ENCODE results near the gene RNU6-9. TPM values are rescaled to one million over a fixed set of nuclear protein-coding genes. Genes with fewer than 3 reads are reported as not detected.

Gene RNU6-9
- total RNA-seq, 1 experiment from 2014 or later, result not detected

DNA sequence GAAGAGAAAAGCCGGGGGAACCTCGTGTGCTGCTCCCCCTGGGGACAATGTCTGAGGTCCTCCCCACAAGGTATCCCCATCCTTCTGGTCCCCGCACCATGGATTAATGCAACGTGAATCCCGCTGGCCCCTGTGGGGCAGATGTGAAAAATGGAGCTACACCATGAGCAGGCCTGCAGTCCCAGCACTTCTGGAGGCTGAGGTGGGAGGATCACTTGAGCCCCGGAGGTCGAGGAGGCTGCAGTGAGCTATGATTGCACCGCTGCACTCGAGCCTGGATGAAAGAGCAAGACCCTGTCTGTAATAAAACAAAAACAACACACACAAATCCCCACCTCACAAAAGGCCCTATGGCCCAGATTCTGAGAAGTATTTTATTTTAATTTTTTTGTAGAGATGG, 35.0 kb upstream of the RNU6-9 start:
- no peaks in the 10 kb centered on the region for H3K9me3 ChIP-seq
- DNase-seq, result no peak
- H3K4me3 ChIP-seq, result no peak overlapping the region
- no peaks in the 10 kb centered on the region for H3K36me3 ChIP-seq
- no peaks in the 10 kb centered on the region; the same call in 1 of the 2 replicates for H3K27me3 ChIP-seq

DNA sequence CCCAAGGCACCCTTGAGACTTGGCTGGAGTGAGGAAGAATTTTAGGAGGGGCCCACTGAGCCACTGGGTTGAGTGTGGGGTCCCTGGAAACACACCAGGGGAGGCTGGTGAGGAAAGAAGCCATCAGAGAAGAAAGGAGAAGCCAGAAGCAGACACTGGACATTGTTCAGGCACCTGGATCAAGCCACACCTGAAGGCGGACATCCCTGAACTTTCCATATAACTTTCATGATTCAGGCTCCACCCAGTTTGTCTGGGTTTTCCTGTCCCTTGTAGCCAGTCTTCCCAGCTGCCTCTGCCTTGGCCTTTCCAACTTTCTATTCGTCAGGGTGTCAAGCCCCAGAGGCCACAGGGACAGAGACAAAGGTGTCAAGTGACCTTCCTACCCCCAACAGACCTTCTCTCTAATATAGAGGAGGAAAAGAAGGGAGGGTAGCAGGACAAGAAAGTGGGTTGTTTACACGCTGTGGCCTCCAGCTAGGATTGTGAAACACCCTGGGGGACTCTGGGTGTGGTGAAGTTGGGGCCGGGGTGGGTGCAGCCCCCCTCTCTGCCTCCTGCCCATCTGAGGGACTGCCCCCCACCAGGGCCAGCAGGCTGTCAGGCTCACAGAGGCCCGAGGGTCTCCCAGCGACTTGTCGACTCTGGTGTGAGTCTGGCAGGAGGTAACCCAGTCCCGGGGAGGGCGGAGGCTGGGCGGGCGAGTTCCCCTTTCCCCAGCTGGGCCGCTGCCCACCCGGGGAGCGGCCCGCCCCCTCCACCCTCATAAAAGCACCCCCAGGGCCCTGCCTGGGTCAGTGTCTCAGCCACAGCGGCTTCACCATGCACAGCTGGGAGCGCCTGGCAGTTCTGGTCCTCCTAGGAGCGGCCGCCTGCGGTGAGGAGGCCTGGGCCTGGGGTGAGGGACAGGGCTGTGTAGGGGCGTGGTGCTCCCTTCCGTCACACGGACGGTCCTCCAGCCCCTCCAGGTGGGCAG, 34.1 kb upstream of the RNU6-9 start, which contains the start of gene CFD:
Gene CFD (plus strand): TSS at position 797 of the 976 bp plus-strand sequence. CDS start 26 bp downstream, at position 823.
- Histone ChIP-seq H3K4me3 (no peak within 1 kb of the TSS), H3K9me3 (no peaks in the 10 kb centered on the region), H3K36me3 (no peaks in the 10 kb centered on the region), H3K27me3 (no peaks in the 10 kb centered on the region; the same call in 1 of the 2 replicates)
- DNase-seq, result no peak

- Histone ChIP-seq H3K36me3 (no peaks in the 10 kb centered on the region), H3K27me3 (no peaks in the 10 kb centered on the region; the same call in 1 of the 2 replicates), H3K9me3 (no peaks in the 10 kb centered on the region), H3K4me3 (no peak overlapping the region)
- DNase-seq, result no peak
Measured at GRCh38 chr19:861141-861755, 32.0 kb upstream of the RNU6-9 start.

GRCh38 chr19:861756-862580, 31.3 kb upstream of the RNU6-9 start:
- no peaks in the 10 kb centered on the region; the same call in 1 of the 2 replicates for H3K27me3 ChIP-seq
- no peaks in the 10 kb centered on the region for H3K9me3 ChIP-seq
- H3K4me3 ChIP-seq, result no peak overlapping the region
- H3K36me3 ChIP-seq, result no peaks in the 10 kb centered on the region
- no peak for DNase-seq

DNA sequence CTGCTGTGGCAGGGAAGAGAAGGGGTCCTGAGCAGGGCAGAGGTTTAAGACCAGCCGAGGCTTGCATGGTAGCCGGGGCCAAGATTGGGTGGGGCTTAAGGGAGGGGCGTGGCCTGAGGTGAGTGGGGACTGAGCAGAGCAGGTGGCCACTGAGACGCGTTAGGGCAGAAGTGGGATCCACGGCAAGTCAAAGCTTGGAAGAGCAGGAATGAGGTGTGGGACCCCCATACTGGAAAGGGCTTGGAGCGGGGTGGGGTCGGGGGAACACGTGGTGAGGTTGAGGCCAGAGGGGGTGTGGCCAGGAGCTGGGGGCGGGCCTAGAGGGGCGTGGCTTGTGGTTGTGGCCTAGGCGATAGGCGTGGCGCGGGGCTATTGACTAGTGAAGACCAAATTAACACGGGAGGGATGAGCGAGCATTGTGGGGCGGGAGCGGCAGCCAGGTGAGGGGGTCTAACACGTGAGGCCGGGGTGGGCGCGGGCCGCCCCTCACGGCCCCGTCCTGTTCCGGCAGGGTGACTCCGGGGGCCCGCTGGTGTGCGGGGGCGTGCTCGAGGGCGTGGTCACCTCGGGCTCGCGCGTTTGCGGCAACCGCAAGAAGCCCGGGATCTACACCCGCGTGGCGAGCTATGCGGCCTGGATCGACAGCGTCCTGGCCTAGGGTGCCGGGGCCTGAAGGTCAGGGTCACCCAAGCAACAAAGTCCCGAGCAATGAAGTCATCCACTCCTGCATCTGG, 30.5 kb upstream of the RNU6-9 start:
- Histone ChIP-seq H3K9me3 (no peaks in the 10 kb centered on the region), H3K36me3 (no peaks in the 10 kb centered on the region), H3K27me3 (no peaks in the 10 kb centered on the region; the same call in 1 of the 2 replicates), H3K4me3 (no peak overlapping the region)
- DNase-seq, result peak; percentile 40

DNA sequence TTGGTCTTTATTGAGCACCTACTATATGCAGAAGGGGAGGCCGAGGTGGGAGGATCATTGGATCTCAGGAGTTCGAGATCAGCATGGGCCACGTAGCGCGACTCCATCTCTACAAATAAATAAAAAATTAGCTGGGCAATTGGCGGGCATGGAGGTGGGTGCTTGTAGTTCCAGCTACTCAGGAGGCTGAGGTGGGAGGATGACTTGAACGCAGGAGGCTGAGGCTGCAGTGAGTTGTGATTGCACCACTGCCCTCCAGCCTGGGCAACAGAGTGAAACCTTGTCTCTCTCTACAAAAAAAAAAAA, 30.0 kb upstream of the RNU6-9 start:
- Histone ChIP-seq H3K27me3 (no peaks in the 10 kb centered on the region; the same call in 1 of the 2 replicates), H3K4me3 (no peak overlapping the region), H3K36me3 (no peaks in the 10 kb centered on the region), H3K9me3 (no peaks in the 10 kb centered on the region)
- DNase-seq, result no peak

DNA sequence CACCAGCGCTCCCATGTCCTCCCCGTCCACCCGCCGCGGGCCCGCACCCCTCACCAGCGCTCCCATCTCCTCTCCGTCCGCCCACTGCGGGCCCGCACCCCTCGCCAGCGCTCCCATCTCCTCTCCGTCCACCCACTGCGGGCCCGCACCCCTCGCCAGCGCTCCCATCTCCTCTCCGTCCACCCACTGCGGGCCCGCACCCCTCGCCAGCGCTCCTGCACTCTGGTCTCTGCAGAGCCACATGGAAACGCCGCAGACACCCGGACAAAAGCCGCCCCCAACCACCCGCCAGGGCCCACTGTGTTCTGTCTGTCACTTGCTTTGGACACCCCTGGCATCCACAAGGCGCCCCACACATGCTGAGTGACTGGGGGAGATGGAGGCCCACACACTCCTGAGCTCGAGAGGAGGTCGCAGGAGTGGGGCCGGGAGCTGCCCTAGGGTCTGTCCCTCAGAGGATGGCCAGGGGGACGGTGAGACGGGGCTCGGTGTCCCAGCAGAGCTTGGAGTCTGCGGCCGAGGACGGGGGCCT, 26.4 kb upstream of the RNU6-9 start:
- Histone ChIP-seq H3K9me3 (no peaks in the 10 kb centered on the region), H3K36me3 (peaks cover 5% of the 10 kb centered on the region; the same call in 1 of the 2 replicates), H3K4me3 (no peak overlapping the region), H3K27me3 (no peaks in the 10 kb centered on the region)
- DNase-seq, result no peak

DNA sequence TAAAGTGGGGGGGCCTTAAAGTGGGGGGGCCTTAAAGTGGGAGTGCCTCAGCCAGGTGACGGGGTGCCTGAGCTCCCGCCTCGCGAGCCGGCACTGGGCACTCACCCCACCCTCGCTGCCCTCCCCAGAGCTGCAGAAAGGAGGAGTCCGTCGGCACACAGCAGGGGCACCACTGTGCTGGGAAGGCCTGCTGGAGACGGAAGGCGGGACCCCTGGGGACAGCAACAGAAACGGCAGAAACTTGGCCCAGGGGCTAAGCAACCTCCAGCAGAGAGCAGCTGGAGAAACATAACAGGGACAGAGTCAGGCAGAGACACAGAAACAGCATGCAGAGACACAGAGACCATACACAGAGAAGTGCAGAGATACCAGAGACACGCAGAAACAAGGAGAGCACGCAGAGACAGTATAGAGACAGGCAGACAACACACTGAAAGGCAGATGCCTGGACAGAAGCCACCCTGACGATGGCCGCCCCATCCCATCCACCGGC, 25.9 kb upstream of the RNU6-9 start:
- no peaks in the 10 kb centered on the region for H3K27me3 ChIP-seq
- no peak for DNase-seq
- peaks cover 5% of the 10 kb centered on the region; the same call in 1 of the 2 replicates for H3K36me3 ChIP-seq
- H3K4me3 ChIP-seq, result no peak overlapping the region
- no peaks in the 10 kb centered on the region for H3K9me3 ChIP-seq

GRCh38 chr19:867855-868457, 25.3 kb upstream of the RNU6-9 start:
- Histone ChIP-seq H3K4me3 (no peak overlapping the region), H3K27me3 (no peaks in the 10 kb centered on the region), H3K36me3 (peaks cover 5% of the 10 kb centered on the region; the same call in 1 of the 2 replicates), H3K9me3 (no peaks in the 10 kb centered on the region)
- DNase-seq, result no peak

DNA sequence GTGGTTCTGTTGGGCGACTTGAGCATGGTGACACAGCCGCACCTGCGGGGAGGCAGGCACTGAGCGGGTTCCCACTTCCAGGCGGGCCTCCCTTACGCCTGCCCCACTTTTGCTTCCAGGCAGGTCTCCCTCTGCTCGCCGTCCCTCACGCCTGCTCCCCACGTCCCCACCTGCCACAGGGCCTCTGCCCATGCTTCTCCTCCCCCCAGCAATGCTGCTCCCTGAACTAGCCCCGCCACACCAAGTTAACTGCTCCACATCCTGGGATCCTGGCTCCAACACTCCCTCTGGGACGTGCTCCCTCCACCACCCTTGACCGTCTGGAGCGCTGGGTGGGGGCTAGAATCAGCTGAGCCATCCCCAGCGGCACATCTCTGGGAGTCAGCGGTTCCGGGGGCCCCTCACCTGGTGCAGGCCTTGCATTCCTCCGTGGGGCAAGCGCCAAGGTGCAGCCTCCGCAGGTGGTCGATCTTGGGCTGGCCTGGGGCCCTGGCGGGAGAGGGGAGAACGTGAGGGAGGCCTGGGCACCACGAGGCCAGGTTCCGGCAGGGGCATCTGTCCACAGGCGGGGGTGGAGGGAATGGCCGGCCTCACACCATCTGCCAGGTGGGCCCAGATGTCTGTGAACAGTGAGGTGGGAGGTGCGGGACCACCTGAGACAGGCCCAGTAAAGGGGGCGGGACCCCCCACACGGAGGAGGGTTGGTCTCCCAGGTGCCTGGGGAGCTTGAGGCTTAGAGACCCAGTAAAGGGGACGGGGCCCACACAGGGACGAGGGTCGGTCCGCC, 24.6 kb upstream of the RNU6-9 start:
- Histone ChIP-seq H3K36me3 (peaks cover 5% of the 10 kb centered on the region; the same call in 1 of the 2 replicates), H3K27me3 (no peaks in the 10 kb centered on the region), H3K9me3 (no peaks in the 10 kb centered on the region), H3K4me3 (no peak overlapping the region)
- DNase-seq, result no peak

DNA sequence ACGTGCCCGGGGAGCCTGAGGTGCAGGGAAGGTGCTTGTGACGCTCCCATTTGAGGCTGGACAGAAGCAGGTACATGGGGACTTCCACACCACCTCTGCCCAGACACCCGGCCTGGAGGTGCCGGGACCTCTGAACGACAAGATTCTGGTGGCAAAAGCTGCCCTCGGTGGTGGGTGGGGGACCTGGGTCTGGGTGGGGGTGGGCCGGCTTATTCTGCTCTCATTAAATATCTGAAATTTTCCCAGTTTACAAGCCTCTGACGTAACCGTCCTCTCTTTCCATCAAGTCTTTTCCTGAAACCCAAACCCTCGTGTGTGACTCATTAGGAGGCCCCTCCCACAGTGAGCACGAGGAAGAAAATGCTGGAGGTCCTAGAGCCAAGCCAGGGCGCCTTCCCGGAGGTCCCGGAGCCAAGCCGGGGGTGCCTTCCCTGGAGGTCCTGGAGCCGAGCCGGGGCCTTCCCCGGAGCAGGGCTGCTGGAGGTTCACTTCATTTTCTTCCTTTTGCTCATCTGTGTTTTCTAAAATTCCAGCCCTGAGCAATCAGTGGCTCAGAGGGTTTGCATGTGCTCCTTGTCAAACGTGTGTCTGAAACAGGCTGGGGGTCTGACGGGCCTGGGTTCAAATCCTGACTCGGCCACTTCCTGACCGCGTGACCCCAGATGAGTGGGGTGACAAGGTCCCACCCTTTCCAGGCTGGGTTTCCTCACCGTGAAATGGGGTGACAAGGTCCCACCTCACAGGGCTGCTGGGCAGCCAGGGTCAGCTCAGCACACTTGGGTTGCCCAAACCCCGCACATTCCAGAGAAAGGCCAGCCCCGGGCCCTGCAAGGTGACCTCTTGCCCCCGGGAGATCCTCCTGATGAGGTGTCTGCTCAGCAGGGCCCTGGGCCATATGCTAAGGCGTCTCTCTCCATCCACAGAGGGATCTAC, 23.8 kb upstream of the RNU6-9 start:
- no peaks in the 10 kb centered on the region for H3K9me3 ChIP-seq
- H3K4me3 ChIP-seq, result no peak overlapping the region
- peaks cover 5% of the 10 kb centered on the region; the same call in 1 of the 2 replicates for H3K36me3 ChIP-seq
- DNase-seq, result peak; percentile 79
- H3K27me3 ChIP-seq, result no peaks in the 10 kb centered on the region

DNA sequence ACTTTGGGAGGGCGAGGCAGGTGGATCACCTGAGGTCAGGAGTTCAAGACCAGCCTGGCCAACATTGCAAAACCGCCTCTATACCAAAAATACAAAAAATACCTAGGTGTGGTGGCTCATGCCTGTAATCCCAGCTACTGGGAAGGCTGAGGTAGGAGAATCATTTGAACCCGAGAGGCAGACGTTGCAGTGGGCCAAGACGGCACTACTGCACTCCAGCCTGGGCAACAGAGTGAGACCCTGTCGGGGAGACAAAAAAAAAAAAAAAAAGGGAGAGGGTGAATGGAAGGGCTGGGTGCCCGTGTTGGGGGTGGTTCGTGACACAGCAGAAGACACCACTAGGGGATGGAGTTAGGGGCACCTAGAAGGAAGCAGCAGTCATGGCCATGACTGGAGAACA, 23.0 kb upstream of the RNU6-9 start:
- Histone ChIP-seq H3K27me3 (no peaks in the 10 kb centered on the region), H3K4me3 (no peak overlapping the region), H3K9me3 (no peaks in the 10 kb centered on the region), H3K36me3 (peaks cover 5% of the 10 kb centered on the region; the same call in 1 of the 2 replicates)
- DNase-seq, result no peak

GRCh38 chr19:870963-871401, 22.3 kb upstream of the RNU6-9 start:
- H3K36me3 ChIP-seq, result peaks cover 5% of the 10 kb centered on the region; the same call in 1 of the 2 replicates
- no peak overlapping the region for H3K4me3 ChIP-seq
- H3K27me3 ChIP-seq, result no peaks in the 10 kb centered on the region
- H3K9me3 ChIP-seq, result no peaks in the 10 kb centered on the region
- no peak for DNase-seq

Data from MG63 (cell line).